EL (cell line): ENCODE measurements around the gene ZNF644.
"Not testable (repeated sequence)": the region's sequence is repeated elsewhere in the genome, so short reads cannot be mapped to it uniquely, and the experiment has no call there.

ENCODE experiments used
- DNase-seq: peaks from one replicate; pipeline ENCODE4 v3.0.0-alpha.2; 2016

Gene ZNF644

DNA sequence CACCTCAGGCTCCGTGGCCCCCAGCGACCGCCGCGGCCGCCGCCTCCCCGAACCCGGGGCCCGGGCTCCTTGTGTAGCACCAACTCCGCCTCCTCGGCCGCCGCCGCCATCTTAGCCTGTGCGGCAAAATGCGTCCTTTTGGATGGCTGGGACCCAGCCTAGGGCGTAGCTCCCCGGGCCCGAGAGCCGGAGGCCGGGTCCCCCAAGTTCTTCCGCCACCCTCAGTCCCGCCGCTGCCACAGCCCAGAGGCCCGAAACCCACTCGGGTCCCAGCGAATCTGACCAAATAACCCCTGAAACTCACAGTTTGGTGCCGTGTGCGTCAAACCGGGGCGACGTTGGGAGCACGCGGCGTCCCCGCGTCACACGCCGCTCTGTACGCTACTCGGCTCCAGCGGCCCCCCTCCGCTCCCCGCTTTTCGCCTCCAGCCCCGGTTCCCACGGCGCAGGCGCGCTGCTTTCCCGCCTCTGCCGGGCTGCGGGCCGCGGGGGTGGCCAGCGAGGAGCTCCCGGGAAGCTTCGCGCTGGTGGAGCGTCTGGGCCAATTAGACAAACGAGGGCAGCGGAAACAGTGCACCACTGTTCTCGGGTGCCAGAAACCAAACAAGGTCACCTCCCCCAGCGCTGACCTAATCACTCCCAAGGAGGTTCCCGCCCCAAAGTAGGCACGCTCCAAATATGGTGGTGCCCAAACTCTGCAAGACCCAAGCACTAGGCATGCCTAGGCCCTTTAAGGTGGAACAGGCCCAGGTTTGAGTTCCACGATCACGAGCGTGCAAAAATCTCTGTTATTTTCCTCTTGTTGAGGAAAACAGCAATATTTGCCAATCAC, at the start of gene ZNF644:
Gene ZNF644 (minus strand): TSS at position 350 of the 832 bp plus-strand sequence. CDS start 39,682 bp downstream, outside the sequence.
- DNase-seq, result peak; percentile 96

DNA sequence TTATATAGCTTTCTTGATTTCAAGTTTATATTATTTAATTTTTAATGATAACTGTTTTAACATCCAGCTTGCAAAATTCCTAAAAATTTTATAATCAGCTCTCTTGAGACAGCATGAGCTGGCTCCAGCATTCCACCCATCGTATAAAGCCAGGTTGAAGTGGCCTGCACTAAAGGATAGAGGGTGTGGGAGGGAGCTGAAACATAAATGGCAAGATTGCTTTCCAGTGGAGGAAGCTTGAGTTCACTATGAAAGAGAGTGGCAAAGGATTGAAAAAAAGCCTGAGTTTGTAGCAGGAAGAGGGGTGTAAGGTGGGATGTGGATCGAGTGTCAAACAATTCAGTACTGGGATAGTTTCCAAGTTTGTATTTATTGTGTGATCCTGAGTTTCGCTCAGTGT, 48.5 kb upstream of the ZNF644 start:
- DNase-seq, result no peak

DNA sequence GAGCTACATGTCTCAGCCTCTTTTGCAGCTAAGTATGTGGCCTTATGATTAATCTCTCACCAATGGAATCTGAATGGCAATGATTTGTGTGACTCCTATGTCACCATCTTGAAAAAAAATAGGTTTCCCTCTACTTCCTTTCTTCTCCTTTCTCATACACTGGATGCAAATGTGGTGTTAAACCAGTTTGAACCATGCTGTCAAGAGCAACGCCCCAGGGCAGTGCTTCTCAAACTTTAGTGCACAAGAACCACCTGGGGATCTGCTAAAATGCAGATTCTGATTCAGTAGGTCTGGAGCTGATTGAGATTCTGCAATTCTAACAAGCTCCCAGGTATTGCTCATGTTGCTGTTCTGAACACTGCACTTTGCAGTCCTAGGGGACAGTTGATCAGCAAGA, 44.7 kb upstream of the ZNF644 start:
- DNase-seq, result no peak

DNA sequence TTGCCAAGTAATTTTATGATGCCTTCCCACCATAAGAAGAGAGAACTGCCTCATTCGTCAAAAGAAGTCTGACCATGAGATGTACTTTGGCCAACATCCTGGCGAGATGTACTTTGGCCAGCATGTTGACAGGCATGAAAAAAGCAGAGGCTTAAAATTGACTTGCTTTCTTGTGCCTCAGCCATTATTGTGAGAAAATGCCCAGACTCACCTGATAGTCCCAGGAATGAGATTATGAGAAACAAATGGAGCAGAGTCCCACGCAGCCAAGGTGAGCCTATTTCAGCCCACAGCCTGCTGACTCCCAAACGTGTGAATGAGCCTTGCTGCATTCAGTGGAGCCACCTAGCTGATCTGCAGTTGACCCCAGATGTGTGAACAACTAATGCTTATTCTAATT, 43.5 kb upstream of the ZNF644 start:
- DNase-seq, result no peak

- DNase-seq, result not testable (repeated sequence)
Observed at GRCh38 chr1:91063403-91063802, 41.6 kb upstream of the ZNF644 start.

DNA sequence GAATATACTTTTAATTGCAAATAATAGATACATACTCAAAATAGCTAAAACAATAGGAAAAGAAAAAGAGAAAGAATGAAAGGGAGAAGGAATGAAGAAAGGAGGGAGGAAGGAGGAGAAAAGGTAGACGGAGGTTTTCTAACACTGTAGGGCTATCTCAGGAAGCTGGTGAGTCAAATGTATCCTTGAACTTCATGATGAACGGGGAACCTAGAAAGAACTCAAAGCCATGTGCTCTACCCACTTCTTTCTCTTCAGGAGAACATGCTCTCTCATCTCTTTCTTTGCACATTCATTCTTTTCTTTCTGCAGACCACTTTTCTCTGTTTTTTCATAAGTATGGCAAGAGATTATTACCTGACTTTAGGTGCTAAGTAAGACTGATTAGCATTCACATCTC, 37.3 kb upstream of the ZNF644 start:
- DNase-seq, result no peak

- no peak for DNase-seq
Observed at GRCh38 chr1:91057784-91058183, 35.9 kb upstream of the ZNF644 start.

DNA sequence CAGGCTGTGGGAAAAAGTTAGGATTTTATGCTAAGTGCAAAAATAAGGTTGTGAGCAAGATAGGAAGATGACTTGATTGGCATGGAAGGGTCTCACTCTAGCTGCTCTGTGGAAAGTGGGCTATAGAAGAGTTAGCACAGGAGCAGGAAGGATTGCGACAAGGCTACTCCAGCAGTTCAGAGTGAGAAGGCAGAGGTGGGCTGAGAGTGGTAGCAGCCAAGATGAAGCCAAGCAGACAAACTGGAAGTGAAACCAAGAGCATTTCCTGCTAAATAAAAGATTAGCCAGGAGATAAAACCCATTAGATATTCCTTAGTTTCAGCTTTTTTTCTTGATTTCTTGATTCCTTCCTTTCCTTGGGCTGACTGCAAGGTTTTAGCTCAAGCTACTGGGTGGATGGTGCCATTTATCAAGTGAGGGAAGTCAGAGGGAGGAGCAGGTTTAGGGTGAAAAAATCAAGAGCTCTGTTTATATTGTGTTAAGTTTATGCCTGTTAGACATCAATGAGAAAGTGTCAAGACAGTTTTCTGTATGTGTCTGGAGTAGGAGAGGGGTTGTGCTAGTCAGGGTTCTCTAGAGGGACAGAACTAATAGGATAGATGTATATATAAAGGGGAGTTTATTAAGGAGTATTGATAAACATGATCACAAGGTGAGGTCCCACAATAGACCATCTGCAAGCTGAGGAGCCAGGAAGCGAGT, 33.1 kb upstream of the ZNF644 start:
- DNase-seq, result no peak

DNA sequence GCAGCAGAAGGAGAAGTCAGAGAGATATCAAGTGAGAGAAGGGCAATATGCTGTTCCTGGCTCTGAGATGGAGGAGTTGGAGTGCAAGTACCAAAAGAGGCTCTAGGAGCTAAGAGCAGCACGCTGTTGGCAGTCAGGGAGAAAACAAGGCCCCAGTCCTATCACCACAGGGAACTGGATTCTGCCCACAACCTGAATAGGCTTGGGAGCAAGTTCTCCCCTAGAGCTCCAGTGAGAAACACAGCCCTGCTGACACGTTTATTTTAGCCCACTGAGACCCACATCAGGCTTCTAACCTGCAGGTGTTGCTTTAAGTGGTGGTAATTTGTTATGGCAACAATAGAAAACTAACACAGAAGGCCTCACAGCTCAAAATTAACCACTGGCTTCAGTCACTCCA, 31.8 kb upstream of the ZNF644 start:
- DNase-seq, result no peak

DNA sequence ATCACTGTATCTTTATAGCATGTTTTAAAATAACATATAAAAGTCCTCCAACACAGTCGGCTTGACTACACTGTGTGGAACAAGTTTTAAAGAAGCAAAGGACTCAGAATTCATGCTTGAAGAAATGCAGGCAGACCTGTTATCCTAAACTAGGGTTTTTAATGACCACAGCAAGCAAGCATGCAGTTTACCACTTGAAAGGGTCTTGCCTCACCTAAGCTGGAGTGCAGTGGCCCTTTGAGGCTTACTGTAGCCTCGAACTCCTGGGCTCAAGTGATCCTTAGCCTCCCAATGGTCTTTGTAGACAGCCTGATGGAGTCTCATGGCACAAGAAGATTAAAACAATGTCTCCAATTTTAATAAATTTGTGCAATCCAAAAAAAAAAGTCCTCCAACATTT, 27.7 kb upstream of the ZNF644 start:
- DNase-seq, result not testable (repeated sequence)

DNA sequence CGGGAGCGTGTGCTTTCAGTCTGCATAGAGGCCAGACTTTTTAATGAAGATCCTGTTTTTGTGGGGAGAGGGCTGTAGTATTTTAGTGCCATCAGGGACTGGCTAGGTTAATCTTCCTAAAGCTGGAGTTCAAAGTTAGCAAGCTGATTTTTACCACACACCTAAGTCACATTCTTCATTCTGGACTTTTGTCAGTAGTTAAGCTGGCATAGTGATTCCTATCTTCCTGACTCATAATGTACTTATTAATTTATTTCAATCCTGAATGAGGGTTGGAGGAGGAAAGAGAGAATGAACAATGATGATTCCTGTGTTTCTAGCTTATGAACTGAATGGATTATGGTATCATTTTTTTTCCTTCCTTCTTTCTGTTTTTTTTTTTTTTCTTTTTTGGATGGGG, 24.9 kb upstream of the ZNF644 start:
- DNase-seq, result no peak

DNA sequence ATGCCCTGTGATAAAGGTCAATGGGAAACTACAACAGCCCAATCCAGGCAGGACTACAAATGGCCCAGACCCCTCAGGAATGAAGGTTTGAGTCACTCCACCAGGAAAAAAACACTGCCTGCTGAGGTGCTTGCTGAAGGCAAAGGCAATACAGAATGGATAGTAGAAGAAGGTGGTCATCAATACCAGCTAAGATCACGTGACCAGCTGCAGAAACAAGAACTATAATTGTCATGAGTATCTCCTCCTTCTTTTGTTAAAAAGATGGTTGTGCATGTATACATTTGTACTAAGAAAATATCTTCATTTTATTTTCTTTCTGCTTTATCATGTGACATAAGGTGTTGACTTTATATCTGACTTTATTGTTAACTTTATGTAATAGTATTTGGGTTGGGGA, 23.4 kb upstream of the ZNF644 start:
- no peak for DNase-seq

DNA sequence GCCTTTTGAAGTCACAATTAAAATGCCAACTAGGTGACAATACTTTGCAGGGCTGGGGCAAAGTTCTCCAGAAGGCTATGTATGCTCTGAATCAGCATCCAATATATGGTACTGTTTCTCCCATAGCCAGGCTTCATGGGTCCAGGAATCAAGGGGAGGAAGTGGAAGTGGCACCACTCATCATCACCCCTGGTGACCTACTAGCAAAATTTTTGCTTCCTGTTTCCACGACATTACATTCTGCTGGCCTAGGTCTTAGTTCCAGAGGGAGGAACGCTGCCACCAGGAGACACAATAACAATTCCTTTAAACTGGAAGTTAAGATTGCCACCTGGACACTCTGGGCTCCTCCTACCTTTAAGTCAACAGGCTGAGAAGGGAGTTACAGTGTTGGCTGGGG, 22.9 kb upstream of the ZNF644 start:
- DNase-seq, result not testable (repeated sequence)

DNA sequence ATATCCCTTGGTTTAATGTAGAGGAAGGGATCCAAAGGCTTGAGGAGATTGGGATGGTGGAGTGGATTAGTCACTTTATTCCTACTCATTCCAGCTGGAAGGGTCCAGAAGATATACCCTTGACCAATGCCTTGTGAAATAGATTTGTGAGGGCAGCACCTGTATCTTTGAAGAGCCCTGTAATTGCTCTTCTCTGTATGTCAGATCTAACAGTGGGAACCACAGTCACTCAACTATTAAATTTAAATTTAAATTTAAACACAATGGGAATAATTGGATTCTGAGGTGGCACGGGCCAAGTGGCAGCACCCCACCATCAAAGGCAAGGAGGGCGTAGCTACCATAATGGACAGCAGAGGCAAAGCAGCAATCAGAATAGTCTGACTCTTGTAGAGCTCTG, 20.5 kb upstream of the ZNF644 start:
- DNase-seq, result not testable (repeated sequence)

DNA sequence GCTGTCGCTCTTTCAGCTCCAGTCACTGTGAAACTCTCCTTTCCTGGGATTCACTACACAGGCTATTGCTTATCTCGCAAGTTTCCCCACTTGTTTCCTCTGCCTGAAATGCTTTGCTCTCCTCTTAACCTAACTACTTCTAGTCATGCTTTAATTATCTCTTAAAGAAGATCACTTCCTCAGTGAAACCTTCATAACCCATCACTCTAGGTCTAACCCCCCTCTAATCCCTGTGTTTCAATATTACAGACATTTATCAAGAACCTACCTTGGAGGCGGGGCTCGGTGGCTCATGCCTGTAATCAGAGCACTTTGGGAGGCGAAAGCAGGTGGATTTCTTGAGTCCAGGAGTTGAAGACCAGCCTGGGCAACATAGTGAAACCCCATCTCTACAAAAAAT, 16.7 kb upstream of the ZNF644 start:
- DNase-seq, result no peak

DNA sequence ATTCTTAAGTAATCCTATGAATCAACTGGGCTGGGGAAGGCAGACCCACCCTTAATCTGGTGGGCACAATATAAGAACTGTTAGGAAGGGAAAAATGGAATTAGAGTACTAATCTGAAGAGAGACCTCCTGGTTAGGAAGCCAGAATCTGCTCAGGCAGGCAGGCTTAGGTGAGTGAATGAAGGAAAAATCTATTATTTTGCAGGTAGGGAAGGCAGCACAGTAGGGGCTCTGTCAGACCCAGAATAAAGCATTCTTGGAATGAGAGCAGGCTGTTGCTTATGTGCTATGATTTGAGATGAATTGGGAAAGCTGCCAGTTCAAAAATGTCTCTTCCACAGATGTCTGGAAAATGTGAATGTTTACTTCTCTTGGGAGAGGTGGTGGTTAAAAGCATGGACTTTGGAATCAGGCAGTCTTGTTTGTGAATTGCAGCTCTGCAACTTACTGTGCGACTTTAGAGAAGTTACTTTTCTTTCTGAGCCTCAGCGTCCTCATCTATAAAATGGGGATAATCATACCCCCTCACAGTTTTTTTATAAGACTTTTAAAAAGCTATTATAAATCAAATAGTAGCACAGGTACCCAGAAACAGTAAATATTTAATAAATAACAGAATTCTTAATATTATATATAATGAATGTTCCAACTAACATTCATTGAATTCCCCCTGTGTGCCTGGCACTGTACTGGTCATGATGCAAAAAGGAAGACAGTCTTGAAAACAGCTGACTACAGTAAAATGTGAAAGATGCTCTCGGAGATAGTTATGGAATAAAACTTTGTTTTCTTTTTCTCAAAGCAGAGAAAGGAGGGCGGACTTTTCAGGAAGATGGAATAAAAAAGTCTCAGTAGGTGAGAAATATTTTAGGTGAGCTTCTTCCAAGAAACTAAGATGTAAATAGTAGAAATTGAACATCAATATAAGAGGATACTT, 15.3 kb upstream of the ZNF644 start:
- DNase-seq, result no peak

DNA sequence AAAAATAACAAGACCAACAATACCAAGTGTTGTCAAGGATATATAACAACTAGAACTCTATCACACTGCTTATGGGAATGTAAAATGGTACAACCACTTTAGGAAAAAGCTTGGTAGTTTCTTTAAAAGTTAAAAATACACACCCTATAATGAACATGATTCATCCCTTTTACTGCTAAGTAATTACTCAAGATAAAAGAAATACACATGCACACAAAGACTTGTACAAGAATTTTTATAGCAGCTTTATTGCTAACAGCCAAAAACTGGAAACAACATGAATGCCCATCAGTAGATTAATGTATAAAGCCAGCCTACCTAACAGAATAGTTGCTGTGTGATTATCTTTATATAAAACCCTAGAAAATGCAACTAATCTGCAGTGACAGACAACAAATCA, 10.5 kb upstream of the ZNF644 start:
- DNase-seq, result no peak

DNA sequence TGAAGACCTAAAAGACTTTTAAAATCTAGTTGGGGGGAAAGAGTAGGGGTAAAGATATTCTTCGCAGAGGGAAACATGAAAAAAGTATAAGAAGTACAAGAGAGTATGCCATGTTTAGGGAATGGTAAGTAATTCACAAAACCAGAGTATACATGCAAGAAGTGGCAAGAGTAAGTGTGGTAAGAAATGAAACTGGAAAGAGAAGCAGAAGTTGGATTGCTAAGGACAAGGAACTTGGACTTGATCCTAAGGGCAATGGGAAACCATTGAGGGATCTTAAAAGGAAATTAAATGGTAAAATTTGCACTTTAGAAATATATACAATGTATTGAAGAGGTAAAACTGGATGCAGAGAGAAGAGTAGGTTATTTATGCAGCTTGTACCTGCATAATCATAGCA, 9.2 kb upstream of the ZNF644 start:
- no peak for DNase-seq

DNA sequence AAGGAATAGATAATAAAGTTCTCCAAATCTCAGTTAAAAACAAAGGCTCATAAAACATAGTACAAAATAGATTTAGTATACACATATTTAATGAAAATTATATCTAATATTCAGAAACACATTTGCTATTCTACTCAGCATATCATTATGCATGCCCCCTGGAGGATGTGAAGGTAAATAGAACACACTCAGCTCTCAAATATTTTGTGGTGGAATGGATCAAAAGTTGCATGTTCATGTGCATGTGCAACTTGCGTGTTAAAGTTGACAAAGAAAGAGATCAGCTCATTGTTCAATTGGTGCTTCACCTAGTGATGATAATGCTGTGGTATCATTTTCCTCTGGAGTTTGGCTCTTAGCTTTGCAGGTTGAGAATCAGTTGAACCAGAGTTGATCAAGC, 4.9 kb upstream of the ZNF644 start:
- DNase-seq, result no peak

DNA sequence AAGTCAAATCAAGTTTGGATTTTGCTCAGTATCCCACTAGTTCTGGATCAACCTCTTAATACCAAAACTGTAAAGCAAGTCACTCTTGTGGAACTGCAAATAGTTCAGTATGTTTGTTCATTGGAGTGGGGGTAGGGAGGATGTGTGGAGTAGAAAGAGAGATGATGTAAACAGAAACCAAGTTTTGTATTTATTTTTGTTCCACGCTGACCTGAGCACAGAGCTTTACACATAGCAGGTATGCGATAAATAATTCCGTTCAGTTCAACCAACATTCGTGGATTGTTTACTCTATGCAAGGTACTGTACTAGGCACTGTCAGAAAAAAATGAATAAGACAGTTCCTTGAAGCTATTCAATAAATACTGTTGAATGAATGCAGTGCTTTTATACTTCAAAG, 4.5 kb upstream of the ZNF644 start:
- no peak for DNase-seq

GRCh38 chr1:91024481-91025119, 2.8 kb upstream of the ZNF644 start:
- DNase-seq, result no peak

DNA sequence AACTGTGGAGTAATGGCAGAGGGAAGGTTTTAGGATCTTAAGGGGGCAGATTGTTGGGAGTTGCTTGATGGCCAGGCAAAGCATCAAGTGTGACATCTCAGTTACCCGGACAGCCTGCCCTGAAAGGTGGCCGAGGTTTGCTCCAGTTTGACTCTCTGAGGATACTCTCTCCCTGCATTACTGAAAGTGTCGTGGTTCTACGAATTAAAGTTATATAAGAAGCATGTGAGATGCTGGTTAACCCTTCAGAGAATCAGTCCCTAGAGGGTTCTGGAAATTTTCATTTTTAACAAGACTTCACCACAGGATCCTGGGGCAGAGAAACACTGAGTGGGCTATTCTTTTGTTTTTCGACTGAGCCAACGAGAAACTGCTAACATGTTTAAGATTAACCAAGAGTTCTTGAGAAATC, 689 bp upstream of the ZNF644 start:
- DNase-seq, result no peak
